ENCODE measurements around the gene GDF15.
A peak's percentile ranks its signal among the peaks of the same experiment; 100 is the strongest.
"Not testable (repeated sequence)": the region's sequence is repeated elsewhere in the genome, so short reads cannot be mapped to it uniquely, and the experiment has no call there.

The GDF15 gene

DNA sequence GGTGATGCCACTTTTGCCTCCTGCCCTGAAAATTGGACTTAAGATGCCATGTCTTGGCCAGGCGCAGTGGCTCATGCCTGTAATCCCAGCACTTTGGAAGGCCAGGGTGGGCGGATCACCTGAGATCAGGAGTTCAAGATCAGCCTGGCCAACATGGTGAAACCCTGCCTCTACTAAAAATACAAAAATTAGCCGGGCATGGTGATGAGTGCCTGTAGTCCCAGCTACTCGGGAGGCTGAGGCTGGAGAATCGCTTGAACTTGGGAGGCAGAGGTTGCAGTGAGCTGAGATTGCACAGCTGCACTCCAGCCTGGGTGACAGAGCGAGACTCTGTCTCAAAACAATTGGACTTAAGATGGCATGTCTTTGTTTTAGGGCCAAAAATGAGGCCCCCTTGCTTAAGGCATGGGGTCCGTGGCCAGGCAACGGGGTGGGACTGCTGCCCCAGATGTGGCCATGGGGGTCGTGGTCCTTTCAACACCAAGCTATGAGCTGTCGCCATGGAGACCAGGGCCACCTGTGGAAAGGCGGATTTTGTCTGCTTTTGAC, 21.6 kb upstream of the GDF15 start:
- not testable (repeated sequence) for DNase-seq

DNA sequence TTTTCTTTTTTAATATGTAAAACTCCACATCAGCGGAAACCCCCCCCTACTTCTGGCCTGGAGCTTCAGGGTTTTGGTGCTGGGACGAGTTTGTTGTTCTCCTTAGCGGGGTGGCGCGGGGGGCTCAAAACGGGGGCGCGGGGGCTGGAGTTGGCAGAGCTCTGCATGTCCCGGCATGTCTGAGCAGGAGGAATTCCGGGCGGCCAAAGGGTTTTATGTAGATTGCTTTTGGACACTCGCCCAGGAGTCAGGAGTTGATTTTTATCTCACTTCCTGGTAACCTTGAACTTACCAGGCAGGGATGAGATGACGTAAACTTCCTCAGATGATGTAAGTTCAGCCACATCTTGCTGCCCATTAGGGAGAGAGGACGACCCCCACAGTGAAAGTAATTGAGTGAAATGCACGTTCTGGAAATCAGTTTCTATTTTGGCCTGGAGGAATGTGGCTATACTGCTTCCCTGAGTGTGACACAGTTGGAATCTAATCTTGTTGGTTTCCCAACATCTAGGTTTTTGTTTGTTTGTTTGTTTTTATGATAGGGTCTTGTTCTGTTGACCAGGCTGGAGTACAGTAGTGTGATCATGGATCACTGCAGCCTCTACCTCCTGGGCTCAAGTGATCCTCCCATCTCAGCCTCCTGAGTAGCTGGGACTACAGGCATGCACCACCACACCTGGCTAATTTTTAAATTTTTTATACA, 21.0 kb upstream of the GDF15 start:
- DNase-seq: no peak

DNA sequence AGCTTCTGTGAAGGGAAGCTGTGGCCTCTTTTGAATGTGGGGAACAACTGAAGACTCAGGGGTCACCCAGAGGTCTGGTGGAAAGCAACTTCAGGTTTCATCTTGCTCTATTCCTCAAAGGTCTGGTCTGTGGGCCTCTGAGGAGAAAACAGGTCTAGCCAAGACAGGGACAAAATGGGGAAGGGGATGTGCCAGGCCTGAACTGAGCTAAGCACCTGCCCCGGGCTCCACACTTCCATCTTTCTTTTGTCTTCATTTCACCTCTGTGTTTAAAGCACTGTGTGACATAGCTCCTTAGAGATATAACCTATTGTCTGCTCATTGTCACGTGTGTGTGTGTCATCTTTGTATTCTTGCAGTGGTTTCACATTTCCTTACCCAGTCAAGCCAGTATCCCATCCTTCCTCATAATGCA, 19.9 kb upstream of the GDF15 start:
- DNase-seq: no peak

DNA sequence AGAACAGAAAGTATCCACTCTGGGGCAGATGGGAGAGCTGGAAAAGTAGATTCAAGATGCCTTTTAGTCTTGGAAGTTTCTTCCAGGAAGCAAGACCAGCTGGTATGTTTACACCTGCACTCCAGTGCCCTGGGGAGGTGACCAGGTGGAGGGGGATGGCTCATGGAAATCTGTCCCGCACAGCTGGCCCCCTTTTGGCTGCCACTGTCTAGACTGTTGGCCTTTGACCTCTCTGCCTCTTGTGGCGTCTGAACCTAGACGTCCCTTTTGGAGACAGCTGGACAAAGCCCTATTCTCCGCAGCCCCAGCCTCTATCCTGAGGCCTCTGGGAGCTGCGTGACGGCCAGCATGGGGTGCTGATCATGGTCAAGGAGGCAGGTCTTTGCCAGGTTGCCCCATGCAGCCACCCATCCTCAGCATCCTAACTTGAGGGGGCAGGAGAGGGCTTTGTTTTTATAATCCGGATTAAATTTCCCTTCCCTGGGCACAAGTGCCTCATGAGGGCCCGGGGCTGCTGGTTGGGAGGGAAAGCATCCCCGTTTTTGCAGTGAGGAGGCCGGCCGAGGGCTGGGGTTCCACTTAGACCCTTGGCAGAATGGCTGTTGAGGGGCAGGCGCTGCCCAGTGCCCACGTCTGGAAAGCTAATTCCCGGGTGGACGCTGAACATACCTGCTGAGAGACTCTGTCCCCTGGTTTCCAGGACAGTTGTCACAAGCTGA, 17.3 kb upstream of the GDF15 start:
- no peak for DNase-seq

DNA sequence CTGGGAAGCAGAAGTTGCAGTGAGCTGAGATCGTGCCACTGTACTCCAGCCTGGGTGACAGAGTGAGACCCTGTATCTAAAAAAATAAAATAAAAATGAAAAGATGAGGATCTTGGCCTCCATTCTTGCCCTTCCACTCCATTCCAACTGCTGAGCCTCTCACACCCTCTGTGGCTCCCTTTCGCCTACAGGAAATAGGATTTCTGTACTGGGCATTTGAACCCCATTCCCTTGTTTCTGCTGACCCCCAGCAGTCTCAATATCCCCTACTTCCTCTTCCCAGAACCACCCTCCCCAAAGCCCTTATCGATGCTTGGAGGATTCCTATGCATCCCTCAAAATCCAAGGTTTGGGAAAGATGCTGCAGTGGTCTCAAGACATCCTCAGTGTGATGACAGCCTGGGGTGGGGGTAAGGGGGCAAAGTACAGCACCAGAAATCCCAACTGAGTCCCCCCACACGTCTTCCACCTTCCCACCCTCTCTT, 12.5 kb upstream of the GDF15 start:
- DNase-seq: no peak

DNA sequence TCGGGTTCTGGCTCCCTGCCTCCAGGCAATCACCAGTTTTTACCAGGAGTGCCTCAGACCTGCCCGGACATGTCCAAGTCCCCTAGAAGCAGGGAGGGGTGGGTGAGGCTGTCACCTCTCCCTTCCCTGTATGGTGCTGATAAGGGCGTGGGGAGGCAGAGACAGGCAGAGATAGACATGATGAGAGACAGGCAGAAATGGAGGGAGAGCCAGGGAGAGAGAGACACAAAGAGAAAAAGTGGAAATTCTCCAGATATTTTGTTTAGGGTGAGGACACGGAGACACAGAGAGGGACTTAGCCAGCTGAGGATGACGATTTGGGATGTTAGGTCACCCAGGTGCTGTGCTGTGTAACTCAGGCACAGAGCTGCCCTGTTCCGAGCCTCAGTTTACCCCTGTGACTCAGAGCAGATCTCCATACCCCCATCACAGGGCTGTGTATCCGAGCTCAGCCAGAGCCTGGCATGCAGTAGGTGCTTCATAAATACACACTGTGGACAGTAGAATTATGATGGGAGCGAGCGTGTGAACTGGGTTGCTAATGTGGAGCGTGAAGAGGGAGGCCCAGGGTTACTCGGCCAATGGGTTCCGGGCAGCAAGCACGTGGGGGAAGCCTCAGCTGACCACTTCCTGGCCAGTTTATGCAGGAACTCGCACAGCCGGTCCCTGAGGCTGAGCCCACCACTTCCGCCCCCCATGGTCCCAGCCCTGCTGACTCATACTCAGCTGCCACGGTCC, 11.9 kb upstream of the GDF15 start:
- peak in 1 of 5 donors; percentile 82 for DNase-seq

DNA sequence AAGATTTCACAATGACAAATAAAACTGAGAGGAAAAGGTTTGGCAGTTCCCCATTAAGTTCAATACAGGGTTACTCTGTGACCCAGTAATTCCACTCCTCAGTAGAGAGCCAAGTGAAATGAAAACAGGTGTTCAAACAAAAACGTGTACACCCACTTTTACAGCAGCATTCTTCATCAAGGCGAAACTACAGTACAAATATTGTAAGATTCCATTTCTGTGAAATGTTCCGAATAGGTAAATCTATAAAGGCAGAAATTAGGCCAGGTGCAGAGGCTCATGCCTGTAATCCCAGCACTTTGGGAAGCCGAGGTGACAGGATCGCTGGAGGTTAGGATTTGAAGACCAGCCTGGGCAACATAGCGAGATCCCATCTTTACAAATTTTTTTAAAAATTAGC, 8.9 kb upstream of the GDF15 start:
- DNase-seq: no peak

DNA sequence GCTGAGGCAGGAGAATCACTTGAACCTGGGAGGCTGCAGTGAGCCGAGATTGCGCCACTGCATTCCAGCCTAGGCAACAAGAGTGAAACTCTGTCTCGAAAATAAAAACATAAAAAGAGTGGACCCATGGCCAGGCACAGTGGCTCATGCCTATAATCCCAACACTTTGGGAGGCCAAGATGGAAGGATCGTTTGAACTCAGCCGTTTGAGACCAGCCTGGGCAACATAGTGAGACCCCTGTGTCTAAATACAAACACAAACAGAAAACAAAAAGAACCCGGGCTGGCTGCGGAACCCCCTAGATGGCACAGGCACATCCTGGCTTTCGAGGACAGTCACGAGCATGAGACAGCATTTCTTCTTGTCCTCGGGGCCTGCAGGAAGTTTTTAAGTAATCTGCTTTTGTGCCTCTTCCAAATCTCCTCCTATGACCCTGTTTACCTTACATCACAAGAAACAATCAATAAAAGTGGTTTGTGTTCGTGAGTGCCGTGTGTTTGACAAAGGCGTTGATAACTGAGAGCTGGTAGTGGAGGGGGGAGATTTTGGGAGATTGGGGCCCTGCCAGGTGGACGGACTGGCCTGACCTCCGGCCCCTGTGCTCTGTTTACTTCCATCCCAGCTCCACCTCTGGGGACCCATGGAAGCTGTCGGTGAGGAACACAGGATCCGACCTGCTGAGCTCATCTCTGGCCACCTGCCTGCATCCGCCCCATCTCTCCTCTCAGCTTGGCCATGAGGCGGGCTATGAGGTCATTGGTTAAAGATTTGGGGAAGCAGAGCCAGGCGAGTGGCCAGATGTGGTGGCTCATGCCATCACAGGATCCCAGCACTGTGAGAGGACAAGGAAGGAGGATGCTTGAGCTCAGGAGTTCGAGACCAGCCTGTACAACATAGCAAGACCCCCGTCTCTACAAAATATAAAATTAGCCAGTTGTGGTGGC, 5.9 kb upstream of the GDF15 start:
- no peak for DNase-seq

DNA sequence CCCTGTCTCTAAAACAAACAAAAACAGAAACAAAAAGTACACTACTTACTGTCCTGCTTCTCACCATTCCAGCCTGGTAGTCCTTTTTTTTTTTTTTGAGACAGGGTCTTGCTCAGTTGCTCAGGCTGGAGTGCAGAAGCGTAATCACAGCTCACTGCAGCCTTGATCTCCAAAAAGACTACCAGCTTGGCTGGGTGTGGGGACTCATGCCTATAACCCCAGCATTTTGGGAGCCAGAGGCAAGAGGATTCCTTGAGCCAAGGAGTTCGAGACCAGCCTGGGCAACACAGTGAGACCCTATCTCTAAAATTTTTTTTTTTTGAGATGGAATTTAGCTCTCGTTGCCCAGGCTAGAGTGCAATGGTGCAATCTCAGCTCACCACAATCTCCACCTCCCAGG, 5.1 kb upstream of the GDF15 start:
- DNase-seq: no peak

DNA sequence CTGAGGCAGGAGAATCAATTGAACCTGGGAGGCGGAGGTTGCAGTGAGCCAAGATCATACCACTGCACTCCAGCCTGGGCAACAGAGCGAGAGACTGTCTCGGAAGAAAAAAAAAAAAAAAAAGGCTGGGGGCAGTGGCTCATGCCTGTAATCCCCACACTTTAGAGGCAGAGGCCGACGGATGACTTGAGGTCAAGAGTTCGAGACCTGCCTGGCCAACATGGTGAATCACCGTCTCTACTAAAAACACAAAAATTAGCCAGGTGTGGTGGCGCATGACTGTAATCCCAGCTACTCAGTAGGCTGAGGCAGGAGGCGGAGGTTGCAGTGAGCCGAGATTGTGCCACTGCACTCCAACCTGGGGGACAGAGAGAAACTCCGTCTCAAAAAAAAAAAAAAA, 2.3 kb upstream of the GDF15 start:
- not testable (repeated sequence) for DNase-seq

DNA sequence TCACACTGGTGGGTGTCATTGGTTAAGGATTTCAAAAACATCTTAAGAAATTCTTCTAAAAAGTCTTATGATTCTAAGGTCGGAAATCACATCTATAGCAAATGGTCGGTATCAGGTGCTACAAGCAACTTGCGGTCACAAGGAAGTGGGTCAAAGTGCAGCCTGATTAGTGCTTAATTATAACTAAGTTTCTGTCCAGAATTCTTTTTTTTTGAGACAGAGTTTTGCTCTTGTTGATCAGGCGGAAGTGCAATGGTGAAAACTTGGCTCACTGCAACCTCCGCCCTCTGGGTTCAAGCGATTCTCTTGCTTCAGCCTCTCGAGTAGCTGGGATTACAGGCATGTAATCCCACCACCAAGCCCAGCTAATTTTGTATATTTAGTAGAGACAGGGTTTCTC, 1.2 kb upstream of the GDF15 start:
- DNase-seq: no peak

DNA sequence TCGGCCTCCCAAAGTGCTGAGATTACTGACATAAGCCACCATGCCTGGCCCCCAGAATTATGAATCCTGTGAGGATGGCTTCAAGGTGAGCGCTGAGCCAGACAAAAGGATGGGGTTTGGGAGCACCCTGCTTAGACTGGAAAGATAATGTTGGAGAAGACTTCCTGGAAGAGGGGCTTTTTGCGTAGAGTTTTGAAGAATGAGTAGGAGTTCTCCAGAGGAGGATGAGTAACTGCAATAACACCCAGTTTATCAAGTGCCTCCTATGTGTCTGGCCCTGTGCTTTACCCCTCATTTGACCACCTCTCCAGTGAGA, 641 bp upstream of the GDF15 start:
- DNase-seq: no peak

DNA sequence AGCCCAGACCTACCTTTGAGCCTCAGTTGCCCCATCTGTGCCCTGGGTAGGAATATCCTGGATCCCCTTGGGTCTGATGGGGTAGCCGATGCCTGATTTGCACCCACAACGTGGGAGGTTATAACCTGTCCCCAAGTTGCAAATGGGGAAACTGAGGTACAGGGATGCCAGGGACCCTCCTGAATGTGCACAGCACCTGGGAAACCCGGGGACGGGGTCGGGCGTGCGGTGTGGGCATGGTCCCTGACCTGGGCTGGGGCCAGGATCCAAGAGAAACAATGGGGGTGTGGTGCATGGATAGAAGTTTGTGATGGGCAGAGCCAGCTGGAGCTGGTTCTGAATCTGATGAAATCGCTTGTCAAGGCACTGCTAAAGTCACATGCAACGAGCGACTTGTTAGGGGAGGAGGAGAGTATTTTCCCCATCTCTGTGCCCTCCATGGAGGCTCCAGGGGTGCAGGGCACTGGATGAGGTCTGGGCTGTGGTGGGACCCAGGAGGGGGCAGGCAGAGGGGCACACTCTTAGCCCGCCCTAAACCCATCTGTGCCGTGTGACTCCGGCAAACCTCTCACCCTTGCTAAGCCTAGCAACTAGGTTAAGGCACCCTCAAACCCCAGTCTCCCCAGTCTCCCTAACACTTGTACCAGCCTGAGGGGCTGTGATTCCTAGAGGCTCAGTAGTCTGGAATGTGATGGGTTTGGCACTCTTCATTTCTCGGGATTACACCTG, 749 bp downstream of the GDF15 start:
- DNase-seq: no peak

DNA sequence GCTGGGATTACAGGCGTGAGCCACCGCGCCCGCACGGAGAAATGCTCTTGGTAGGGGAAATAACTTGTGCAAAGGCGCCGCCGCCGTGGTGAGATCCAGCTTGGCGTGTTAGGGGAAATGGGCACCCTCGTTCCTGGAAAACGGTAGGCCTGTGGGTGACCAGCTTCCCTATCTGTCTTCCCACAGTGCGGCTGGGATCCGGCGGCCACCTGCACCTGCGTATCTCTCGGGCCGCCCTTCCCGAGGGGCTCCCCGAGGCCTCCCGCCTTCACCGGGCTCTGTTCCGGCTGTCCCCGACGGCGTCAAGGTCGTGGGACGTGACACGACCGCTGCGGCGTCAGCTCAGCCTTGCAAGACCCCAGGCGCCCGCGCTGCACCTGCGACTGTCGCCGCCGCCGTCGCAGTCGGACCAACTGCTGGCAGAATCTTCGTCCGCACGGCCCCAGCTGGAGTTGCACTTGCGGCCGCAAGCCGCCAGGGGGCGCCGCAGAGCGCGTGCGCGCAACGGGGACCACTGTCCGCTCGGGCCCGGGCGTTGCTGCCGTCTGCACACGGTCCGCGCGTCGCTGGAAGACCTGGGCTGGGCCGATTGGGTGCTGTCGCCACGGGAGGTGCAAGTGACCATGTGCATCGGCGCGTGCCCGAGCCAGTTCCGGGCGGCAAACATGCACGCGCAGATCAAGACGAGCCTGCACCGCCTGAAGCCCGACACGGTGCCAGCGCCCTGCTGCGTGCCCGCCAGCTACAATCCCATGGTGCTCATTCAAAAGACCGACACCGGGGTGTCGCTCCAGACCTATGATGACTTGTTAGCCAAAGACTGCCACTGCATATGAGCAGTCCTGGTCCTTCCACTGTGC, 2.4 kb downstream of the GDF15 start:
- DNase-seq: peak; percentile 49 to 75 (median 64)

DNA sequence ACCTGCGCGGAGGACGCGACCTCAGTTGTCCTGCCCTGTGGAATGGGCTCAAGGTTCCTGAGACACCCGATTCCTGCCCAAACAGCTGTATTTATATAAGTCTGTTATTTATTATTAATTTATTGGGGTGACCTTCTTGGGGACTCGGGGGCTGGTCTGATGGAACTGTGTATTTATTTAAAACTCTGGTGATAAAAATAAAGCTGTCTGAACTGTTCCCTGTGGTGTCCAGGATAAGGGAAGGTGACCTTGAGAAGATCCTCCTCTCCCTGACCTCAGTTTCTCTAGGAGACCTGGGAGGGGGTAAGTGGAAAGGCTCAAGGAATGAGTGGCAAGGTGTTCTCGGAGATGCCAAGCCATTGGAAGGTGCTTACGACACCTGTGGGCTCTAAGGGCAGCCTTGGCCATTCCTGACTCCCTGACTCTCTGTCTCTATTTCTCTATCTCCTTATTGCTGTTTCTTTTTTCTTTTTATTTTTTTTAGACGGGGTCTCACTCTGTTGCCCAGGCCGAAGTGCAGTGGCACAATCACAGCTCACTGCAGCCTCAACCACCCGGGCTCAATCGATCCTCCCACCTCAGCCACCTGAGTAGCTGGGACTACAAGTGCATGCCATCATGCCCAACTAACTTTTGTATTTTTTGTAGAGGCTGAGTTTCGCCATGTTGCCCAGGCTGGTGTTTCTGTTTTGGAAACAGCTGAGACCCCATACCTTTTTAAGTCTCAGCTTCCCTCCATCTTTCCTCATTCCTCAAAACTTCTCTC, 3.2 kb downstream of the GDF15 start:
- no peak for DNase-seq

DNA sequence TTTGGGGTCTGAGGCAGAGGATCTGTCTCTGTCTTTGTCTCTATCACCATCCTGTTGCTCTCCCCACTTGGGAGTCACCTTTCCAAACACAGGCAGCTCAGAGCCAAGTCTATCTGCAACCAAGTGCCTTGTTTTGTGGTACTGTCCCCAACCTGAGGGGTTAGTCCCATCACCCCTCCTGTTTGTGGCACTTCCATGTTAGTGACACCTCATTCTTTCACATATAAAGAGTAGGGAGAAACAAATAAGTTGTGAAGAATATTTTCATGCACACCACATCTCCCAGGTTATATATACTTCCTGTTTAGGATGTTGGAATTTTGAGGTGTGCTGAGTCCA, 3.7 kb downstream of the GDF15 start:
- no peak for DNase-seq

DNA sequence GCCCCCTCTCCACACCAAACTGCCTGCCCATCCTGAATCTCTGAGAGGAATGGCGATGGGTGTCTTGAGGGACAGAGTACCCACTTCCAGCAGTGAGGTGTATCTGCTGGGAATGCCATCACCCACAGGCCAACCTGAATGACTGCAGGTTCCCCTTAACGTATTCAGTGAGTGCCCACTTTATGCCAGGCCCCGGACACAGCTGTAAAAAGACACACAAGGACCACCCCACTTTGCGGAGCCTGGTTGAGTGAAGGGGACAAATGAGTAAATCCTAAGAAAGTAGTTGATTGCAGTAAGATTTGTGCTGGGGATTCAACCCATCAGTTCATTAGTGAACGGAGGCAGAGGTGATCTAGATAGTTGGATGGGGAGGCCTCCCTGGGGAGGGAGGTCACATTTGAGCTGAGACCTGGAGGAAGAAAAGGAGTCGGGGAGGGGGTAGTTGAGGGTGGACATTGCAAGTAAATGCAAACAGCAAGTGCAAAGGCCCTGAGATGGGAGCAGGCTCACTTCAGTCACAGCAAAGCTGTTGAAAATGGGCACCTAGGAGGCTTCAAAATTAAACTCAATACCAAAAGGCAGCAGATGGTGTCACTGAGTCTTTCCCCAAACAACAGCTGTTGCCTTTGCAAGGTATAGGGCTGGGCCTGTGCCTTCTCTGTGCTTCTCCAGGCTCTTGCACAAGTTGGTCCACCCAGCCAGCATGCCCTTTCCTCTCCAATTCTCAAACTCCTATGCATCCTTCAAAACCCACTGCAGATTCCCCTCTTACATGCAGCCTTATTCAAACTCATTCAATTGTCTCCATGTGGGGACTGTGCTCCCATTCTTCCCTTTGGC, 4.3 kb downstream of the GDF15 start:
- DNase-seq: no peak

DNA sequence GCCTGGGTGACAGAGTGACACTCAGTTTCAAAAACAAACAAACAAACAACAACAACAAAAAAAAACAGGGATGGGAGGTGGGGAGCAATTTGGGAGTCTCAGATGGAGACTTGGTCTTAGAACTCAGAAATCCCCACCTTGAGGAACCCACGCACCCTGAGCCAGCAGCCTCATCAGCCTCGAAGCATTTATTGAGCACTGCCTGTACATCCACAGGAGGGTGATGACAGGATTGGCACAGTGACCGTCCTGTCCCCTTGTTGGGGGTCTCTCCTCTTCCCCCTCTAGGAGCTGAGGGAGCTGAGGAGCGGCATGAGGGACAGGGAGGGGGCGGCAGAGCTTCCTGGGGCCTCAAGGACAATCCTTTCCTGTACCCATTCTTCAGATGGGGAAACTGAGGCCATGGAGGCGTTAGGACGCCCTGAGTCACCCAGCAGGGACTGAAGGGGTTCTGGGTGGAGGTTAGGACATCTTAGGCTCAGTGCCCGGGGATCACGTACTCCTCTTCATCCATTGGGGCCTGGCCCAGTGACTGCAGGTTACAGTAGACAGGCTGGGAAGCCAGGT, 5.6 kb downstream of the GDF15 start:
- DNase-seq: no peak

DNA sequence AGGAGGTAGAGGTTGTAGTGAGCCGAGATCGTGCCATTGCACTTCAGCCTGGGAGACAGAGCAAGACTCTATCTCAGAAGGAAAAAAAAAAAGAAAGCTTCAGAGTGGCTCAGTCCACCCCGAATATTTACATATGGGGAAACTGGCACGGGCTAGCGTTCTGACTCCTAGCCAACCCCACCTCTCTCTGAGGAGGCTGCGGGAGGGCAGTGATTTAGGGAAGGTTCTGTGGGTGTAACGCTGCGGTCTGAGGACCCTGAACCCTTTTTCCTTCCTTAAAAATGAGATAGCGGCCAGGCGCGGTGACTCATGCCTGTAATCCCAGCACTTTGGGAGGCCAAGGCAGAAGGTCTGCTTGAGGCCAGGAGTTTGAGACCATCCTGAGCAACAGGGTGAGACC, 6.5 kb downstream of the GDF15 start:
- no peak for DNase-seq
